IPS DF 19.7 (cell line): ENCODE measurements around the gene PGS1.
"Not testable (repeated sequence)": the region's sequence is repeated elsewhere in the genome, so short reads cannot be mapped to it uniquely, and the experiment has no call there.

ENCODE experiments used
- DNase-seq: peaks from one replicate; pipeline ENCODE4 v3.0.0-alpha.2; 2013; ENCODE audit warnings: low read depth, low spot score

Gene PGS1, protein sequence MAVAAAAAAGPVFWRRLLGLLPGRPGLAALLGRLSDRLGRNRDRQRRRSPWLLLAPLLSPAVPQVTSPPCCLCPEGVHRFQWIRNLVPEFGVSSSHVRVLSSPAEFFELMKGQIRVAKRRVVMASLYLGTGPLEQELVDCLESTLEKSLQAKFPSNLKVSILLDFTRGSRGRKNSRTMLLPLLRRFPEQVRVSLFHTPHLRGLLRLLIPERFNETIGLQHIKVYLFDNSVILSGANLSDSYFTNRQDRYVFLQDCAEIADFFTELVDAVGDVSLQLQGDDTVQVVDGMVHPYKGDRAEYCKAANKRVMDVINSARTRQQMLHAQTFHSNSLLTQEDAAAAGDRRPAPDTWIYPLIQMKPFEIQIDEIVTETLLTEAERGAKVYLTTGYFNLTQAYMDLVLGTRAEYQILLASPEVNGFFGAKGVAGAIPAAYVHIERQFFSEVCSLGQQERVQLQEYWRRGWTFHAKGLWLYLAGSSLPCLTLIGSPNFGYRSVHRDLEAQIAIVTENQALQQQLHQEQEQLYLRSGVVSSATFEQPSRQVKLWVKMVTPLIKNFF

GRCh38 chr17:78378225-78379130 lies at the start of gene PGS1:
PGS1 (plus strand) TSS chr17:78378649; CDS start chr17:78378666, 17 bp downstream.
- no peak for DNase-seq

- no peak for DNase-seq
Observed at GRCh38 chr17:78329263-78330059, 49.0 kb upstream of the PGS1 start.

DNA sequence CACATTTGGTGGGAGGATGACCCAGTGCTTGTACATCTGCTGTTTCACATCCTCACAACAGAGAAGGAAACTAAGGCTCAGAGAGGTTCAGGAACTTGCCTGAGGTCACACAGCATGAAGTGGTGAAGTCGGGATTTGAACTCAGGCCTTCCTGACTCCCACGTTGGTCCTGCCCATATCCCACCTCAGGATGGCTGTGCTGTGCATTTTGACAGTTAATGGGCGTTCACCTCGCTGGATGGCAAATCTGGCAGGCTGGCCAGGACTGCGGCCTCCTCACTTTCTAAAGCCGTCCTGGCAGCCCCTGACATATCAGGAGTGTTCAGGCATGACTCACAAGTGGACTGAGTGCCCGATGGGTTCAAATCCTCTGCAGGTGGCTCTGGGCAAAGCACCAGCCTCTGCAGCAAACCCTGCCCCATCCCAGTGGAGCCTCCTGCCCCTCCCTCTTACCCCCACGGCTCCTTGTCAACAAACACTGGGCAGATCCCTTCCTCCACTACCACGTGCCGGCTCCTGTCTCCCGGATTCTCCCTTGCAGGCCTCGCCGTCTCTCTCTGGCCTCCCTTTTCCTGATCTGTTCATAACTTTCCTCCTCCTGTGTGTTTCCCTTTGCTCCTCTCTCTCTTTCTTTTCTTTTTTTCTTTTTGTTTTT lies 47.8 kb upstream of the PGS1 start:
- DNase-seq = no peak

DNA sequence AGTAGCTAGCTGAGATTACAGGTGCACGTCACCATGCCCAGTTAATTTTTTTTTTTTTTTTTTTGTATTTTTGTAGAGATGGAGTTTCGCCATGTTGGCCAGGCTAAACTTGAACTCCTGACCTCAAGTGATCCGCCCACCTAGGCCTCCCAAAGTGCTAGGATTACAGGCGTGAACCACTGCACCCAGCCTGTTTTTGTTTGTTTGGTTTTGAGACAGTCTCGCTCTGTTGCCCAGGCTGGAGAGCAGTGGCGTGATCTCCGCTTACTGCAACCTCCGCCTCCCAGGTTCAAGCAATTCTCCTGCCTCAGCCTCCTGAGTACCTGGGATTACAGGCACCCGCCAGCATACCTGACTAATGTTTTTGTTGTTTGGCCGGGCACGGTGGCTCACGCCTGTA lies 47.1 kb upstream of the PGS1 start:
- not testable (repeated sequence) for DNase-seq

- DNase-seq = no peak
Observed at GRCh38 chr17:78332991-78333390, 45.5 kb upstream of the PGS1 start.

- DNase-seq = no peak
Observed at GRCh38 chr17:78335209-78335608, 43.2 kb upstream of the PGS1 start.

DNA sequence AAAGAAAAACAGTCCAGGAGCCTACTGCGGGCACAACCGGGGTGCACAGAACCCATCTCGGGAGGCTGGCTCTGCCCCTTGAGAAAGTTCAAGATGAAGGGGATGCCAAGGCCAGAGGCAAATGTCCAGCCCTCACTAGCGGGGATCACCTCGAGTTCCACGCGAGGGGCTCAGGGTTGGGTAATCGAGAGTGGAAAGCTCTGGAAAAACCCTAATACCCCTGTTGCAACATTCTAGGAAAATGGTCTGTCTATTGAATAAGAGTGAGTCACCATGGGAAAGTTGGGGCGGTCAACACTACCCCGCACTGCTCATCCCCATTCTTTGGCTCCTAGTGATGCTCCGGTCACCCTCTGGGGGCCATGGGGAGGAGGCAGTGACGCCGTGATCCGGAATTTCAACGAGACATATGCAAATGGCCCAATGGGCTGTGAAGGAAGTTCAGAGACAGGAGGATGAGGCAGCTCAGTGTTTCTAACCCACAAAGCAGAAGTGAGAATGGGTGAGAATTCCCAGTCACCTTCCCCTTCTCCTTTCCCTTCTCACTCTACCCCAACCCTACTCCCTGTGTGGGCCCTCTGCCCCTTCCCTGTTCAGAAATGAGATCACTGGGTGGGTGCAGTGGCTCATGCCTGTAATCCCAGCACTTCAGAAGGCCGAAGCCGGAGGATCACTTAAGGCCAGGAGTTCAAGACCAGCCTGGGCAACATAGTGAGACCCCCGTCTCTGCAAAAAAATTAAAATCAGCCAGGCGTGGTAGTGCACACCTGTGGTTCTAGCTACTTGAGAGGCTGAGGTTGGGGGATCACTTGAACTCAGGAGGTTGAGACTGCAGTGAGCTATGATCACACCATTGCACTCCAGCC lies 41.0 kb upstream of the PGS1 start:
- DNase-seq = no peak

DNA sequence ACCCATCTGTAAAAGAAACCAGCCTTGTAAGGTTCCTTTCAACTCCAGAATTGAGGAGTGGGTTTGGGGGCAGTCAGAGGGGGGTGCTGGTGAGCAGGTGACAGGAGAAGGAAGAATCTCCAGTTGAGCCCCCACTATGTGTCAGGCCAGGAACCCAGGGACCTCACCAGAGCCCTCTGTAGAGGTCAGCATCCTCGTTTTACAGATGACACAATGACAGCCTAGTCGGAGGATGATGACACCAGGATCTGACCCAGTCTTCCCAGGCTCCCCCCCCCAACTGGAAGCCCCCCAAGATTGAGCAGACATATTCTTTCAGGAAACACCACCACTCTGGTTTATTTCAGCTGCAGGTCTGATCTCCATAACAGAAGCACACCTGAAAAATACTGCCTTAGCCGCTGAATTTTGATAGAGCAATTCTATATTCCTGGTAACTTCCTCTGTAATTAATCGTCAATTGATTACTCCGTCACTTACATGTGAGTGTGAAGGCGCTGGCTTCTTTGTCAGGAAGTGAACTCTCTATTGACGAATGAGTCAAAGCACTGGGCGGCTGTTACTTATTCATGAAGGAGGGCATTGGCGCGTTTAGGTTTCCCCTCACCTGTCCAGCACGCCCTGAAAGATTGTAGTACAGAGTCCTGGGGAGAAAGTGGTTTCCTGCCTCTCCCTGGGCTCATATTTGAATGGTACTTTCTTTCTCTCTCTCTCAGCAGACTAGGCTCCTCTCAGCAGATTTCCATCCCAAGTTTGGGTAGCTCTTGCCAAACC lies 39.8 kb upstream of the PGS1 start:
- no peak for DNase-seq

DNA sequence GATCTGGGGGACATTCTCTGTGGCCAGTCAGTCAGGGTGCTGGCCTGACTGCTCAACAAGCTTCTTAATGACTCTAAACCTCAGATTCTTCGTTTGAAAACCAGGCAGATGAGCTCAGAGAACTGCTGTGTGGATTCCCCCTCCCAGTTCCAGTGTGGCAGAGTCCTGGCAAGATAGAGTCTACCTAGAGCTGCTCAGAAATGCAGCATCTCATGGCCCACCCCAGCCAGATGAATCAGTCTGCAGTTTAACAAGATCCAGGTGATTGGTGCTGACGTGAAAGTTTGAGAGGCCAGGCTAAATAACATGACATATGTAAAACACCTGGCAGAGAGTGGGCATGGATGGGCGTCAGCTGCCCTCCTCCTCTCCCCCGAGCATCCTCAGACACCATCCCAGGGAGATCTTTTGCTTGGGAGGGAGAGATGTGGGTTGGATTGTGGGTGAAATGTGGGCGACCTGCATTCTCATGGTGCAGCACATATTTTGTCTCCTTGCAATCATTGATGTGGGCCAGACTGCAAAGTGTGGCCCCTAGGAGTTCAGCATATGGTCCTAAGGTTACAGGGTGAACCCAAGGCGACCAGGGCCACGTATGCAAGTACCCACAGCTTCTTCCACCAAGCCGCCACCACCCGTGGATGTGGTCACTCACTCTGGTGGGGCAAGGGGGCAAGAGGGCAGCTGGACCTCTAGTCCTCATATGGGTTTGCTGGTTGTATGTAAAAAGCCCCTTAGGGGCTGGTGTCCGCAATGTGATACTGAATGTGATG lies 38.1 kb upstream of the PGS1 start:
- DNase-seq = no peak

- DNase-seq = no peak
Observed at GRCh38 chr17:78341559-78342448, 36.6 kb upstream of the PGS1 start.

GRCh38 chr17:78342449-78343186 lies 35.8 kb upstream of the PGS1 start:
- no peak for DNase-seq

- DNase-seq = no peak
Observed at GRCh38 chr17:78343187-78343542, 35.3 kb upstream of the PGS1 start.

- DNase-seq = no peak
Observed at GRCh38 chr17:78343543-78344201, 34.8 kb upstream of the PGS1 start.

- DNase-seq = no peak
Observed at GRCh38 chr17:78344666-78345065, 33.8 kb upstream of the PGS1 start.

- no peak for DNase-seq
Observed at GRCh38 chr17:78345172-78345571, 33.3 kb upstream of the PGS1 start.

DNA sequence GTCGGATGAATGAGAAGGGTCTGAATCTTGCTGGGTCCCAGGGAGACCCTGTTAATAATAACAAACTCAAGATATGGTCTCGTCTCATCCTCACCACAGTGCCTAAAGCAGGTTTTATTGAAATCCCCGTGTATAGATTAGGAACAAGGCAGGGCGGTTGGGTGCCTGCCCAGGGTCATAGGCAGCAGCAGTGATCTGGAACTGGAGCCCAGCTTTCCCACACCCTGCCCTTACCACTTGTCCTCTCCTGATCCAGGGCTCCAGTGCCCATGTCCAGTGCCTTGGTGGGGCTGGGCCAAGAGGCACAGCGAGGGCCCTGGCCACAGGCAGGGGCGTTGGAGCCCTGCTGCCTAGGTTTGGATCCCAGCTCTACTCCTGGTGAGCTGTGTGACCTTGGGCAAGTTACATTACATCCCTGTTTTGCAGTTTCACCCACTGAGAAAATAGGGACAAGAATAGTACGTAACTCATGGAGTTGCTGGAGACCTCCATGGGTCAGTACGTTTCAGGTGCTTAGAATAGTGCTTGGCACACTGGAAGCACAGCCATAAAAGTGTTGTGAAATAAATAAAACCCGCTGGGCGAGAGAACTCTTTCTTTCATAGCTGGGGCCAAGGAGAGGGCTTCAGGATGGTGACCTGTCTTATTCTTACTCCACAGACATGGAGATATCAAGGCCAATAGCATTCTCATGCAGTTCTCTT lies 32.5 kb upstream of the PGS1 start:
- no peak for DNase-seq
